ENCODE results near the gene TEKT2. TPM values are rescaled to one million over a fixed set of nuclear protein-coding genes. Genes with fewer than 3 reads are reported as not detected.
A peak's percentile ranks its signal among the peaks of the same experiment; 100 is the strongest.

The TEKT2 gene
- total RNA-seq, 3 donors from 2014 or later = 0.98 to 1.2 TPM; not detected in 1

DNA sequence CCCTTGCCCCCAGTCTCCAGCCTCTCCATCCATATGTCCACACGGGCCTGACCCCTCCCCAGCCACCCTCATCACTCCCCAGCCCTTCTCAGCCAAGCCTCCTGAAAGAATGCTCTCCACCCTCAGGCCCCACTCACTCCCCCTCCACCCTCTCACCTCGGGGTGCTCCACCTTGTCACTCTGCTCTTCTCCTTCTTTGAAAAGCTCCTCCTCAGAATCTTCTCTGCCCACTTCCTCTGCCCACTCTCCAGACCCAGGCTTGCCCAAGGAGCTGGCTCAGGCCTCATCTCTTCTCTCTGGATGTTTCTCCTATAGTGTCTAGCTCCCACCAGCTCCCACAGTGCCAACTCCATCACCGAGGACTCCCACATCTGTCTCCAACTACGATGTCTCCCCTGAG is 27.3 kb downstream of the TEKT2 start:
- intact Hi-C loops (cut with DNase I; ENCODE audit: low total_unique reads) = no loop called here
- H3K27me3 ChIP-seq = no peaks in the 10 kb centered on the region
- H3K27ac ChIP-seq = peak overlapping the region; percentile 29 to 38
- H3K4me3 ChIP-seq = no peak overlapping the region
- DNase-seq (ENCODE audit: low spot score in 2 of 2) = no peak
- no peaks in the 10 kb centered on the region for H3K36me3 ChIP-seq
- peaks cover 8 to 20% of the 10 kb centered on the region in 2 donors for H3K4me1 ChIP-seq
- no peak for TF ChIP-seq POLR2AphosphoS5 (IDR thresholded peaks at IDR 0.05)
- TF ChIP-seq, protein P1, sequence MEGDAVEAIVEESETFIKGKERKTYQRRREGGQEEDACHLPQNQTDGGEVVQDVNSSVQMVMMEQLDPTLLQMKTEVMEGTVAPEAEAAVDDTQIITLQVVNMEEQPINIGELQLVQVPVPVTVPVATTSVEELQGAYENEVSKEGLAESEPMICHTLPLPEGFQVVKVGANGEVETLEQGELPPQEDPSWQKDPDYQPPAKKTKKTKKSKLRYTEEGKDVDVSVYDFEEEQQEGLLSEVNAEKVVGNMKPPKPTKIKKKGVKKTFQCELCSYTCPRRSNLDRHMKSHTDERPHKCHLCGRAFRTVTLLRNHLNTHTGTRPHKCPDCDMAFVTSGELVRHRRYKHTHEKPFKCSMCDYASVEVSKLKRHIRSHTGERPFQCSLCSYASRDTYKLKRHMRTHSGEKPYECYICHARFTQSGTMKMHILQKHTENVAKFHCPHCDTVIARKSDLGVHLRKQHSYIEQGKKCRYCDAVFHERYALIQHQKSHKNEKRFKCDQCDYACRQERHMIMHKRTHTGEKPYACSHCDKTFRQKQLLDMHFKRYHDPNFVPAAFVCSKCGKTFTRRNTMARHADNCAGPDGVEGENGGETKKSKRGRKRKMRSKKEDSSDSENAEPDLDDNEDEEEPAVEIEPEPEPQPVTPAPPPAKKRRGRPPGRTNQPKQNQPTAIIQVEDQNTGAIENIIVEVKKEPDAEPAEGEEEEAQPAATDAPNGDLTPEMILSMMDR (IDR thresholded peaks at IDR 0.05) = no peak
- TF ChIP-seq POLR2A (IDR thresholded peaks at IDR 0.05) = no peak
- no peaks in the 10 kb centered on the region for H3K9me3 ChIP-seq

DNA sequence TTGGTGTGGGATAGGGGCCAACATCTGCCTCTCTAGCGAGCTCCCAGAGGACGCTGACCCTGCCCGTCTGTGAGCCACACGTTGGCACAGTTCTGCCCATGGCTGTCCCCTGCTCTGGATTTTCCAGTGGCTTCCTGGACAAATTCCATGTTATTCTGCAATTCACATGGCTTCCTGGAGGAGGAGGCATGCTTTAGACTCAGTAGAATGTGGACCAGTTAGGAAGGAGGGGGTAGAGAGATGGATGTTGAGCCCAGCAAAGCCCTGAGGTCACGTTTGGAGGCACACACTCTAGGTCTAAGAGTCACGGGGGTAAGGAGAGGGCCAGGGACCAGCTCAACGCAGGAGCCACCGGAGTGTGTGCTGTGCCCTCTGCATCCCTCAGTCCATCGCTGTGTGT is 28.9 kb downstream of the TEKT2 start:
- intact Hi-C loops (cut with DNase I; ENCODE audit: low total_unique reads) = loop anchor here (1.0 kb wide), 1 partner anchor 14 kb away; no protein-coding TSS in a partner anchor
- H3K4me1 ChIP-seq = peaks cover 8 to 24% of the 10 kb centered on the region in 2 donors
- H3K4me3 ChIP-seq = no peak overlapping the region
- no peak for DNase-seq (ENCODE audit: low spot score in 2 of 2)
- H3K36me3 ChIP-seq = no peaks in the 10 kb centered on the region
- TF ChIP-seq POLR2A (IDR thresholded peaks at IDR 0.05) (no peak), POLR2AphosphoS5 (IDR thresholded peaks at IDR 0.05) (no peak)
- TF ChIP-seq, protein P1 (IDR thresholded peaks at IDR 0.05) = no peak
- no peak overlapping the region for H3K27ac ChIP-seq
- H3K9me3 ChIP-seq = no peaks in the 10 kb centered on the region
- H3K27me3 ChIP-seq = no peaks in the 10 kb centered on the region

DNA sequence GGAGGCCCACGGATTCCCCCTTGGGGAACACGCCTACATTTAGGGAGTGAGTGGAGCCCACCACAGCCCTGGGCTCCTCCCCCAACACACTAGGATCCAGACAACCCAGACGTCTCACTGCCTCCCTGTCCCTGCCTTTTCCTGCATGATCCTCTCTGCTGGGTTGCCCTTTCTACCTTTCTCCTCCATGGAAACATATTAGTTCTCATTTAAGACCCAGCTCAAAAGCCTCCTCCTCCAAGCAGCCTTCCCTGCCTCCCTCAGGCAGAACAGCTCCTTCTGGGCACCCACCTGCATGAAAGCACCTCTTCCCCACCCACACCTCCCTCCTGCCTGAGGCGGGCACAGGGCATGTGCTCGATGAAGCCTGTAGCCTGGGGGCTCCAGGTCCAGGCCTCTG is 30.5 kb downstream of the TEKT2 start:
- TF ChIP-seq, protein P1 (IDR thresholded peaks at IDR 0.05) = no peak
- TF ChIP-seq POLR2AphosphoS5 (IDR thresholded peaks at IDR 0.05) = no peak
- intact Hi-C loops (cut with DNase I; ENCODE audit: low total_unique reads) = no loop called here
- Histone ChIP-seq H3K4me1 (peaks cover 4 to 21% of the 10 kb centered on the region in 2 donors), H3K27ac (peak overlapping the region; percentile 67 to 86), H3K27me3 (no peaks in the 10 kb centered on the region), H3K36me3 (no peaks in the 10 kb centered on the region), H3K4me3 (no peak overlapping the region), H3K9me3 (no peaks in the 10 kb centered on the region)
- no peak for DNase-seq (ENCODE audit: low spot score in 2 of 2)

DNA sequence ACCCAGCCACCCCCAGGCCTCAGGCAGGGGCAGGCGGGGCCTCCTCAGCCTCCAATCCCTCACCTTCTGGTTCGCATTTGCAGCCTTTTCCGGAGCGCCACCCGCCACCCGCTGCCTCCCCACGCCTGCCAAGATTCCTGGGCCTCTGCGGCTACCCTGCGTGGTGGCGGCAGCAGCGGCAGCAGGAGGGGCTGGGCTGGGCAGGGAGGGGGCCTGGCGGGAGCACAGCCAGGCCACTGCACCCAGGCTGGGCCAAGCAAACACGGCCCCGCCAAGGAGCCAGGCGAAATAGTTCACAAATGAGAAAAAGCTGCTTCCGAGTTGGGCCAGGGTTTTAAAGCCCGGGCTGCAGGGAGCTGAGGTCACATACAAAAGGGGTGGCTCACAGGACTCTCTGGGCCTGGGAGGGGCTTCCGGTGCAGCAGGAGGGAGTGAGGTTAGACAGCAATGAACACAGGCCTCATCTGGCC is 31.3 kb downstream of the TEKT2 start:
- DNase-seq (ENCODE audit: low spot score in 2 of 2) = peak in 1 of 2 donors; percentile 76
- H3K27me3 ChIP-seq = no peaks in the 10 kb centered on the region
- peaks cover 4 to 21% of the 10 kb centered on the region in 2 donors for H3K4me1 ChIP-seq
- intact Hi-C loops (cut with DNase I; ENCODE audit: low total_unique reads) = no loop called here
- peak overlapping the region; percentile 67 to 86 for H3K27ac ChIP-seq
- H3K36me3 ChIP-seq = no peaks in the 10 kb centered on the region
- TF ChIP-seq, protein P1 (IDR thresholded peaks at IDR 0.05) = no peak
- TF ChIP-seq POLR2AphosphoS5 (IDR thresholded peaks at IDR 0.05) = no peak
- no peak for TF ChIP-seq POLR2A (IDR thresholded peaks at IDR 0.05)
- H3K9me3 ChIP-seq = no peaks in the 10 kb centered on the region
- peak overlapping the region in 1 of 3 donors; percentile 44 for H3K4me3 ChIP-seq

DNA sequence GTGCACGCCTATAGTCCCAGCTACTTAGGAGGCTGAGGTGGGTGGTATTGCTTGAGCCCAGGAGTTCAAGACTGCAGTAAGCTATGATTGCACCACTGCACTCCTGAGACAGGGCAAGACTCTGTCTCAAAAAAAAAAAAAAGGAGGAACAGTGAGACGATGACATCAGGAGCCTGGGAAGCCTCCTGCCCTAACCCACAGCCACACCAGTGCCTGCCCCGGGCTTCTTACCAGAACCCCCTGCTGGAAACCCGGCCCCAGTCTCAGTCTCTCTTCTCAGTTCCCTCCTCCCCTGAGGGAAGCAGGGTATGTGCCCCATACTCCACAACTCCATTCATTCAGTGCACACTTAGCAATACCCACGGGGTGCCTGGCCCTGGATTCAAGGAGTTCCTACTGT is 32.0 kb downstream of the TEKT2 start:
- Histone ChIP-seq H3K4me3 (peak overlapping the region in 1 of 3 donors; percentile 44), H3K4me1 (peaks cover 4 to 21% of the 10 kb centered on the region in 2 donors), H3K27ac (peak overlapping the region; percentile 67 to 86), H3K9me3 (no peaks in the 10 kb centered on the region), H3K36me3 (no peaks in the 10 kb centered on the region), H3K27me3 (no peaks in the 10 kb centered on the region)
- intact Hi-C loops (cut with DNase I; ENCODE audit: low total_unique reads) = no loop called here
- TF ChIP-seq, protein P1 (IDR thresholded peaks at IDR 0.05) = no peak
- TF ChIP-seq POLR2AphosphoS5 (IDR thresholded peaks at IDR 0.05) (no peak), POLR2A (IDR thresholded peaks at IDR 0.05) (no peak)
- DNase-seq (ENCODE audit: low spot score in 2 of 2) = no peak

All from breast epithelium (tissue), 4 donors.